PC-3 (cell line): Measurements from ENCODE around the gene SLC19A1.

Experiments used
- CTCF ChIP-seq: fragments of 300-600 bp; sonication (generic); conservative IDR thresholded peaks from 2 replicates; pipeline ENCODE4 v1.5.1; 2017; ENCODE audit warnings: antibody characterized with exemption, low read depth, mild to moderate bottlenecking, low read length
- EZH2phosphoT487 ChIP-seq: fragments of 300-600 bp; sonication (generic); IDR thresholded peaks from 2 replicates; pipeline ENCODE4 v1.6.1; 2018; ENCODE audit warnings: mild to moderate bottlenecking, antibody characterized with exemption, low read length, borderline replicate concordance

DNA sequence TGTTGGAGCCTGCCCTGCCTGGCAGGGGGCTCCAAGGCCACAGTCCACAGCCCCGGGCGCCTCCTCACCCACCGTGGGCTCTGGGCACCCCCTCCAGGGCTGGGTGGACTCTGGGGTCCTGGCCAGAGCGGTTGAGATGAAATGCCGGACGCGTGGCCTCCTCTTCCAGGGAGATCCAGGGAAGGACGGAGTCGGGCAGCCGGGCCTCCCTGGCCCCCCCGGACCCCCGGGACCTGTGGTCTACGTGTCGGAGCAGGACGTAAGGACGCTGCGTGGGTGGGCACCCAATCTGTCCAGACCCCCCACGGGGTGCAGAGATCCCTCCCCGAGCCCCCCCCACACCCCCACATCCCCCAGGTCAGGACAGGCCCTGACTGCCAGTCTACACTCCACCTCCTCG, 51.2 kb downstream of the SLC19A1 start:
- no peak for TF ChIP-seq CTCF
- TF ChIP-seq EZH2phosphoT487, result no peak
